GM21825 (cell line): ENCODE data around the gene TEX35.
"Not testable (repeated sequence)": the region's sequence is repeated elsewhere in the genome, so short reads cannot be mapped to it uniquely, and the experiment has no call there.

Source experiments
- ATAC-seq: cut with Tn5 transposase; IDR thresholded peaks from one replicate; pipeline ENCODE4 v1.9.1; 2021; ENCODE audit warnings: mild to moderate bottlenecking, moderate library complexity; ENCODE audit not compliant: unreplicated experiment

The TEX35 gene

GRCh38 chr1:178539291-178539690, 26.4 kb downstream of the TEX35 start:
- ATAC-seq: no peak

- no peak for ATAC-seq
Measured at GRCh38 chr1:178540204-178540603, 27.3 kb downstream of the TEX35 start.

DNA sequence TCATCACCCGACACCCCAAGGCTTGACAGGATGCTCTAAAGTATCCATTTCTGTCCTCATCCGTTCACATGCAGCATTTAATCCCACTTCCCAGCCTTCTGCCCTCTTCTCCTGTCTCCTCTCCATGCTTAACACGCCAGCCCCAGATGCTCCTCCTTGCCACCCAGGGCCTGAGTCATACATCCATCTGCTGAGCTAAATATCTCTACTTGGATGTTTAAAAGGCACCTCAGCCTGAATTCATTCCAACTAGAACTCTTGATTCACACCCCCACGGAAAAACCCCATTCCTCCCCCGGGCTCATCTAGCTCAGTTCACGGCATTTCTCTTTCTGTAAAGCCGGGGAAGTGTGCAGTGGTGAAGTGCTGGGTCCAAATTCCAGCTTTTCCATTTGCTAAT, 27.7 kb downstream of the TEX35 start:
- no peak for ATAC-seq

GRCh38 chr1:178541379-178541778, 28.5 kb downstream of the TEX35 start:
- no peak for ATAC-seq

GRCh38 chr1:178541829-178542553, 29.1 kb downstream of the TEX35 start:
- ATAC-seq: peak; percentile 49

GRCh38 chr1:178542554-178543289, 29.8 kb downstream of the TEX35 start:
- ATAC-seq: peak; percentile 70

GRCh38 chr1:178543290-178543607, 30.3 kb downstream of the TEX35 start:
- ATAC-seq: peak; percentile 40

GRCh38 chr1:178544531-178544930, 31.6 kb downstream of the TEX35 start:
- no peak for ATAC-seq

GRCh38 chr1:178548108-178548507, 35.2 kb downstream of the TEX35 start:
- no peak for ATAC-seq

- ATAC-seq: no peak
Measured at GRCh38 chr1:178551307-178551706, 38.4 kb downstream of the TEX35 start.

DNA sequence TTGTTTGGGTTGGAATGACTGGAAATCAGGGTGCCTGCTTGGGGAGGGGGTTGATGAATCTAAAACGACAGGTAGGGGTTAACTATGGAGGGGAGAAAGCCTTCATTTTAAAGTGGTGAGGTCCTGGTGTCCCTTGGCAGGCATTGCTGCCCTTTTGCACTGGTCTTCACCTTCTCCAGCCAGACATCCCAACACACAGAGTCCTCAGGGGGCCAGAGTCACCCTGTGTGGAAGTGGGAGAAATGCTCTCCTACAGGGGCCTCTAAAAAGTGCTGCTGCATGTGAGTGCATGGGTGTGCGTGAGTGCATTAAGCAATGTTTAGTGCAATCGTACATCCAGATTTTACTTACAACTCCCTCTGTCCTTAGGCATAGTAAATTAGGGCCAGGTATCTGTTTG, 39.0 kb downstream of the TEX35 start:
- no peak for ATAC-seq

DNA sequence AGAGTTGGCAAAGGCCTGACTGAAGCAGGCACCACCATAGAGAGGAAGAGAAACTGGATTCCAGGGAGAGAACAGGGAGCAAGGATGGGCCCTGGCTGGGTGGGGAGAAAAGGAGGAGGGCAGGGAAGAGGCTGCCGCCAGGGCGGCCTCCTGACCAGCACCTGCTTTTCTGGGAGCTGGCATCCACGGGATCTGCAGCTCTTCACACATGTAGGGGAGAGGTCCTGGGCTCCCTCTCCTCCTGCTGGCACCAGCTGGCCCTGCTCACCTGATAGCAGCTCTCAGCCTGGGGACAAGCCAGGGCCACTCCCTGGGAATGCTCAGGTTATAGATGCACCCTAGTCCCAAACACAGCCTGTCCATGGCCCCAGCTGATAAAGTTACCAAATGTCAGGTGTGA, 39.9 kb downstream of the TEX35 start:
- no peak for ATAC-seq

GRCh38 chr1:178554351-178554750, 41.4 kb downstream of the TEX35 start:
- not testable (repeated sequence) for ATAC-seq

- ATAC-seq: not testable (repeated sequence)
Measured at GRCh38 chr1:178555613-178556012, 42.7 kb downstream of the TEX35 start.

- not testable (repeated sequence) for ATAC-seq
Measured at GRCh38 chr1:178558816-178559215, 45.9 kb downstream of the TEX35 start.

DNA sequence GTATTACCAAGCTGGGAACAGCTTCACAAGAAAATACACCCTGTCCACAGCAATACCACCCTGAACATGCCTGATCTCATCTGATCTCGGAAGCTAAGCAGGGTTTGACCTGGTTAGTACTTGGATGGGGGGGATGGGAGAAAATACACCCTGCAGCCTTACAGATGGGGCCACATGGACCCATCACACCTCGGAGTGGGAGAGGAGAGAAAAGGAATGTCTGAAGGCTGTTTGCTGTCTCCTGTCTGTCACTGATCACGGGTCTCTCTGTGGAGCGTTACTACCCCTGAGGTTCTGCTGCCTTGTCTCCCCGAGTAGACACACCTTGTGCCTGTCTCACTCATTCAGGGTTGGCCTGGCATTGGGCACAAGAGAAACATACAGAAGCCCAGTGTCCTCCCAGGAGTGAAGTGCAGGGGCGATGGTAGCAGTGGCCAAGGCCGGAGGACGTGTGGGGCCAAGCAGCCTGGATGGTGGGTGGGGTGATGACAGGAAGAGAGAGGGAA, 48.0 kb downstream of the TEX35 start:
- no peak for ATAC-seq

DNA sequence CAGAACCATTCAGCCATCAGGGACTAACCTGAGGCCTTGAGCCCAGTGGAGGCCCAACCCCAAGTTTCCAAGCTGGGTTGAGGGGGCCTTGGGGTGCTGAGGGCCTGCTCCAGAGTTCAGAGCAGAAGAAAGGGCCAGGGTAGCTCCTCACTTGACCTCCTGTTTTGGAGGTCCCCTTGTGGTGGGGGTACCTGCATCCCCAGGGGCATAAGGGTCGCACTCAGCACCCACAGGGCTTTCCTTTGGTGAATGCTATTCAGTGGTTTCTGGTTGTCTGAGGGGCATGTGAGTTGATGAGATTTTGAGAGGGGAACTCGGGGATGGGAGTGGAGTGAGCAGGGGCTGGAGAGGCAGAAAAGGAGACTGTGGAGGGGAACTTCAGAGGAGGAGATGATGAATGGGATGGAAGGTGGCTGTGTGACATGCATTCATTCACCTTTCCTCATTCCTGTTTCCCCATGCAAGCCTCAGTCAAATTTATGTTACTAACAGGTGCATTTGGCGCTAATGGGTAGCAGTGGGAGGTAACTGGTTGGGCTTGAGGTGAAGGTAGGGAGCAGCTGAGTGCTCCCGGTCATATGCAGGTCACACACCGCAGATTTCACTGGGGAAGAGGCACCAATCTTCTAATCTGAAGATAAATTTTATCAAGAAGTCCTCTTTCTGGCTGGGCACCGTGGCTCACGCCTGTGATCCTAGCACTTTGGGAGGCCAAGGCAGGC, 50.4 kb downstream of the TEX35 start:
- no peak for ATAC-seq

DNA sequence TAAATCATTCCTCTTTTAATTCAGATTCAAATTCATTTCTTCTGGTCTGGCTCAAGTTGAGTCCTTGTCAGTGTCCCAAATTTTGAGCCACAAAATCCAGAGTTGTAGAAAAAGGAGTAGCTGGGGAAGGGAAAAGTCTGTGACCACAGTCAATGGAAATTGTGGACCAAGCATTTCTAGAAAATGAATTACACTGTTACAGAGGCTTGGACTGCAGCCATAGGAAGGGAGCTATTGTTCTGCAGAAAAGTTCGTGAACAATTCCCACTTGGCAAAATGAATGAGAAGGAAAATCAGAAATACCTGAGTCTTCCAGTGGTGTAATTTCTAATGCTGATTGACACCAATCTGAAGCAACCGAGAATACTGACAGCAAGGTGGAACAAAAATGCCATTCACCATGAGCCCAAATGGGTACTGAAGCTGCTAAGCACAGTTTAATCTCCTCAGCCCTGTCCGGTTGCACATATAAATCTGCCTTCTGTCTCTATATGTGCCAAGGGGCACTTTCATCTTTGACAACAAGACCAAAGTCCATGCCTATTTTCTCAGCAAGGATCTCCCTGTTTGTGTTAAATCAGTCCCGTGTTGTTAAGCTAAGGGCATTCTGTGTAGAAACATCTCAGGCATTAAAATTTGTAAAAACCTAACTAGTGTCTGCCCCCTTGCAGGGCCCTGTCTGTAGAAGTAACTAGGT, 51.3 kb downstream of the TEX35 start:
- ATAC-seq: no peak

GRCh38 chr1:178564783-178565180, 51.9 kb downstream of the TEX35 start:
- no peak for ATAC-seq

GRCh38 chr1:178565586-178565985, 52.7 kb downstream of the TEX35 start:
- ATAC-seq: no peak

- no peak for ATAC-seq
Measured at GRCh38 chr1:178566187-178566586, 53.3 kb downstream of the TEX35 start.
